NCI-H187 (cell line): ENCODE data around the gene MRPL47.
"Not testable (repeated sequence)": the region's sequence is repeated elsewhere in the genome, so short reads cannot be mapped to it uniquely, and the experiment has no call there.

Source experiments
- DNase-seq, 2 experiments: peaks; one replicate each; lab custom pipeline; 2025; lab: John Stamatoyannopoulos, UW

MRPL47 gene

GRCh38 chr3:179604321-179605078 lies at the start of gene MRPL47, which contains the start of gene NDUFB5:
Gene MRPL47 (minus strand): TSS chr3:179604638. CDS start chr3:179604624, 14 bp downstream.
Gene NDUFB5 (plus strand): TSS chr3:179604794. CDS start chr3:179604816, 22 bp downstream.
- peak; percentile 79 to 89 for DNase-seq

- DNase-seq = peak; percentile 25 to 42
Measured at GRCh38 chr3:179653096-179653797, 48.8 kb upstream of the MRPL47 start.

GRCh38 chr3:179652447-179653095 lies 48.1 kb upstream of the MRPL47 start, which contains the start of gene USP13:
Gene USP13 (plus strand): TSS chr3:179653040. CDS start chr3:179653226, 186 bp downstream.
- DNase-seq = peak in 1 of 2 experiments; percentile 50

GRCh38 chr3:179651687-179652446 lies 47.4 kb upstream of the MRPL47 start:
- DNase-seq = no peak

GRCh38 chr3:179646177-179646576 lies 41.7 kb upstream of the MRPL47 start:
- no peak for DNase-seq

GRCh38 chr3:179643837-179644236 lies 39.4 kb upstream of the MRPL47 start:
- DNase-seq = not testable (repeated sequence)

DNA sequence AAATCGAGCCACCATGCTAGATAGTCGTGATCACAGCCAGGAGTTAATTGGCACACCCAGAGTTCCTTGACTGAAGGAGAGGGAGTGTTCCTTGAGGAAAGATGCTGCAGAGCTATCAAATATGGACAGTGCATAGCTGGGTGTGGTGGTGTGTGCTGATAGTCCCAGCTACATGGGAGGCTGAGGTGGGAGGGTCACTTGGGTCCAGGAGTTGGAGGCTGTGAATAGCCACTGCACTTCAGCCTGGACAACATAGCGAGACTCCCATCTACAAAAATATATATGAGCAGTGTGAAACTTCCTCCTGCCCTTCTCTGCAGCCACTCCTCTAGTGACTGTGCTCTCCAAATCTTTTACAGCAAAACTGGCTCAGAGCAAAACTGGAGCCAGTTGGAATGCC lies 38.4 kb upstream of the MRPL47 start:
- no peak for DNase-seq

GRCh38 chr3:179640469-179640868 lies 36.0 kb upstream of the MRPL47 start:
- DNase-seq = no peak

DNA sequence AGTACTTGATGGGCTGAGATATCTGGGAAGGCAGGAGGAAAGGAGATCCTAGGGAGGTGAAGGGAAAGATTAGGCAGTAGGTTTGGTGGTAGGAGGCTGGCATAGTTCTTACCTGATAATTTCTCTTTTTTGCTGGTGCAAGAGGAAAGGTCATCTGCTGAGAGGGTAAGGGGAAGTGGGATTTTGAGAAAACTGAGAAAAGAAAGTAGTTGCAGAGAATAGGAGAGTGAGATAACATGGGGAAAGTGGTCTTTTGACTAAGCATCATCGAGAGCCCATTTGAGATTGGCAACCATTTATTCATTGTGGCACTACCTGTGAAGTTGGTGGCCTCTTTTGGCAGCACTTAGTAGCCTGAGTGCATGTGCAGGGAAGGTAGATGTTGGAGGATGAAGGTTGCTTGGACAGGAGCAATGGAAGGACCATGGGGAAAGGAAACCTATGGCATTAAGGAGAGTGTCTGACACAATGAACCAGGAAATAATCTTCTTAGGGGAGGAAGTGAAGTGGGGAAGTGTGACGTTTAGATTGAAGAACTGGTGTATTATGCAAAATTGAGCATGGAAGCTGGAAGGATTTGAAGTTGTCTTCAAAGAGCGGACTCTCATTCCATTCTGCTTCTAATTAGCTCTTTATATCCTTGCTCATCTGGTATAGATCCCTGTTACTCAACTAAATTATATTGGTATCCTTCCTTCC lies 26.5 kb upstream of the MRPL47 start:
- no peak for DNase-seq

- no peak for DNase-seq
Measured at GRCh38 chr3:179624451-179624850, 20.0 kb upstream of the MRPL47 start.

GRCh38 chr3:179622023-179622422 lies 17.6 kb upstream of the MRPL47 start:
- DNase-seq = no peak

DNA sequence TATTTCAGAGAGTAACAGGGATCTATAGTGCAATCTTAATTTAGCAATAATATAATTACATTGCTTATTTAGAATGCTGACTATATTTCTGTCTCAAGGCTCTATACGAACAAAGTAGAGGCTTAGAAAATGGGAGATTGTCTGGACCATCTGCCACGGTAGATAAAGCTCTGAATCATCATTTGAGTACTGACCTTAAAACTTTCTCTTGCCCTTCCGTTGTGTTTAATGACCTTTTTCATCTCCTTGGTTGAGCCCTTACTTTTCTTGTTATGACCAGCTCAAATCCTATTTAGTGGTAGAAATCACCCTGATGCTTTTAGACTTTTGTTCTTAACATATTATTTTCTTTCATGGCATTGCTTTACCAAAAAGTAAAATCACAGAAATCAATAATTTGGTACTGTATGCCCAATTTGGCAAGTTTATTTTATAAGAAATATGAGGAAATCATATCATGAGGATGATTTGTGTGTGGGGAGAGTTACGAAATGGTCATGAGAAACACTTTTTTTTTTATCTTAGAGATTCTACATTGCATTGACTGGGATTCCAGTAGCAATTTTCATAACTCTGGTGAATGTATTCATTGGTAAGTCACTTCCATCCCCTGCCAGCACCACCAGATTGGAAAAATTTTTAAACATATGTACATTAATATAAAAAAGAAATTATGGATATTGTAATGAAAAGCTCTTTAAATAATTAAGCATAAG lies 11.2 kb upstream of the MRPL47 start:
- DNase-seq = no peak

DNA sequence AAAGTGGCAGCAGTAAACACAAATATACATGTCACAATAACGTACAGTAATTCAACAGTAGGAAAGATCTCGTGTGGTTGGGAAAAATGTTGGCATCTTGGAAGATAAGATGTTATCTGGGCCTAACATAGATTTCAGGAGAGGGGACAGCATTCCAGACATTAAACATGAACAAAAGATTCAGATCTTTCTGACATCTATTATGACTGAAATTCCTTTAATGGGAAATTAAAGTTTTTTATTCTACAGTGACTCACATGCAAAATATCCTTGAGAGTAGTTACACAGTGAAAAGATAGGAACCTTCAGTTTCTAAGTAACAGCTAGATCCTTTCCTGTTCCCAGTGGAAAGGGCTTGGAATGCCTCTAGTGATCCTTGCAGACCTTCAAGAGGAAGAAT lies 9.4 kb upstream of the MRPL47 start:
- DNase-seq = no peak

DNA sequence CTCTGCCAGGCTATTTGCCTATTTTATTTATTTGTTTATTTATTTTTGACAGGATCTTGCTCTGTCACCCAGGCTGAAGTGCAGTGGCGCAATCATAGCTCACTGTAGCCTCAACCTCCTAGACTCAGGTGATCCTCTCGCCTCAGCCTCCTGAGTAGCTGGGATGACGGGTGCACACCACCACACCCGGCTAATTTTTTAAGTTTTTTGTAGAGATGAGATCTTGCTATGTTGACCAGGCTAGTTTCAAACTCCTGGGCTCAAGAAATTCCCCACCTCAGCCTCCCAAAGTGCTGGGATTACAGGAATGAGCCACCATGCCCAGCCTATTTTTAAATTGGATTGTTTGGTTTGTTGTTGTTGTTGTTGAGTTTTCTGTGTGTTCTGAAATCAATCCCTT lies 5.6 kb upstream of the MRPL47 start:
- no peak for DNase-seq

- no peak for DNase-seq
Measured at GRCh38 chr3:179608931-179609720, 4.7 kb upstream of the MRPL47 start.

DNA sequence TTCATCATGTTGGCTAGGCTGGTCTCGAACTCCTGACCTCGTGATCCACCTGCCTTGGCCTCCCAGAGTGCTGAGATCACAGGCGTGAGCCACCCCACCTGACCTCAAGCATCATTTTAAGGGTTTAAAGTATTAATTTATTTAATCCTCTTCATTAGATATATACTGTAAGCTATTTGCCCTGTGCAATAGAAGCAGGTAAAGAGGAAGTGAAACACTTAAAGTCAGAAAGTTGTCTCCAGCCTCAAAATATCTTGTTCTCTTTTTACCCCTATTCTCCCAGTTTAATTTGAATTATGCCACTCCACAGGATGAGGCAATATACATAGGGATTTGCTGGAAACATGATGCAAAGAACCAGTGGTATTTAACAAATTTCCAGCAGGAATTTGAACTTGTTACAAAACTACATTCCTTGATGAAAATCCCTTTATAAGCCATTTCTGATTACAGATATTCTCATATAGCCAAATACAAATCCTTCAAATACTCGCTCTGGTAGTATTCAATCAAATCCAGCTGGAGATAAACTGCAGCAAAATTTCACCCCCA lies 2.2 kb upstream of the MRPL47 start:
- no peak for DNase-seq

DNA sequence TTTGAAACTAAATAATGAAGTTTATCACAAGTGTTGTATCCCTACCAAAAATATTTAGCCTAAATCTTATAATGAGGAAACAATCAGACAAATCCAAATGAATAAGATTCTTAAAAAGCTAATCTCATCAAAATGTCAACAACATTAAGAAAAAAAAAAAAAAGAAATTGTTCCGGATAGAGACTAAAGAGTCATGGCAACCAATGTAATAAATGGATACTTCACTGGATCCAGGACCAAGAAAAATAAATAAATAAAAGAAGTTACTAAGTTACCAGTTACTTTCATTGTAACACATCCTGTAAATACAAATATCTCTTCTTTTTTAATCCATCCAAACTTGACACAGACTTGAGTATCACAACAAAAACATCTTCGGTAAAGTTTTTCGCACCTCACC lies 607 bp downstream of the MRPL47 start:
- no peak for DNase-seq

- DNase-seq = no peak
Measured at GRCh38 chr3:179603321-179603720, 1.1 kb downstream of the MRPL47 start.

DNA sequence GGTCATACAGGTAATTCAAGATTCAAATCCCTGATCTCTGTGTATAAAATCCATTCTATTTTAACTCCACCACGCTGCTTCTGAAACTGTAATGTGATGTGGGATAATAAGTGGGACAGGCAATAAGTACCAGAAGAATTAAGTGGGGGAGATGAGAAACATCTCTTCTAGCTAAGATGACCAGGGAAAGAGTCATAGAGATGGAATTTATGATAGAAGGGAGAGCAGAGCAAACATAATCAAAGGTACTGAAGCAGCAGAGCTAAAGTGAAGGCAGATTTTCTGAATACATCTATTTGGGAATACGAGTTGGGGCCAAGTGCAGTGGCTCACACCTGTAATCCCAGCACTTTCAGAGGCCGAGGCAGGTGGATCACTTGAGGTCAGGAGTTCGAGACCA lies 4.9 kb downstream of the MRPL47 start:
- DNase-seq = no peak

GRCh38 chr3:179591313-179591712 lies 13.1 kb downstream of the MRPL47 start:
- DNase-seq = no peak
